Astrocyte of the cerebellum (primary cell): ENCODE measurements around the gene MAP2K4.

ENCODE experiments used
- DNase-seq: peaks from one replicate; pipeline ENCODE4 v3.0.0-alpha.2; 2011; ENCODE audit warnings: low read depth
- H3K4me3 ChIP-seq: 2 replicates; pipeline ENCODE4 v1.5.1; 2011; ENCODE audit warnings: mild to moderate bottlenecking, low read depth, low read length, moderate library complexity
- CTCF ChIP-seq: IDR thresholded peaks from 2 replicates; pipeline ENCODE4 v1.5.1; 2012; ENCODE audit warnings: low read length, low read depth, moderate library complexity, mild to moderate bottlenecking; ENCODE audit errors: missing control alignments
- in situ Hi-C: cut with HindIII; loops from 2 replicates; pipeline ENCODE4 v1.10.0; 2017; ENCODE audit warnings: low sequenced_read_pairs

Gene MAP2K4

GRCh38 chr17:12110906-12111305 lies 90.2 kb downstream of the MAP2K4 start:
- no peak overlapping the region for H3K4me3 ChIP-seq
- no peak for DNase-seq
- in situ Hi-C loops: no loop called here
- no peak for TF ChIP-seq CTCF

- no peak for TF ChIP-seq CTCF
- no peak overlapping the region for H3K4me3 ChIP-seq
- DNase-seq: no peak
- in situ Hi-C loops: no loop called here
Measured at GRCh38 chr17:12113156-12113555, 92.5 kb downstream of the MAP2K4 start.

GRCh38 chr17:12114686-12115418 lies 94.2 kb downstream of the MAP2K4 start:
- DNase-seq: no peak
- no peak for TF ChIP-seq CTCF
- H3K4me3 ChIP-seq: no peak overlapping the region
- in situ Hi-C loops: no loop called here

- in situ Hi-C loops: no loop called here
Measured at GRCh38 chr17:12116143-12116542, 95.5 kb downstream of the MAP2K4 start.

GRCh38 chr17:12118617-12119016 lies 97.9 kb downstream of the MAP2K4 start:
- DNase-seq: no peak
- in situ Hi-C loops: no loop called here
- no peak for TF ChIP-seq CTCF
- no peak overlapping the region for H3K4me3 ChIP-seq

More at GRCh38 chr17:12116143-12116542, 95.5 kb downstream of the MAP2K4 start:
- TF ChIP-seq CTCF: no peak
- H3K4me3 ChIP-seq: no peak overlapping the region
- no peak for DNase-seq

GRCh38 chr17:12122075-12122474 lies 101.4 kb downstream of the MAP2K4 start:
- DNase-seq: no peak
- in situ Hi-C loops: no loop called here
- no peak overlapping the region for H3K4me3 ChIP-seq
- no peak for TF ChIP-seq CTCF

- TF ChIP-seq CTCF: no peak
- H3K4me3 ChIP-seq: no peak overlapping the region
- in situ Hi-C loops: no loop called here
- no peak for DNase-seq
Measured at GRCh38 chr17:12127177-12127576, 106.5 kb downstream of the MAP2K4 start.
